Body of pancreas (tissue), 4 donors: Measurements from ENCODE around the gene C9orf43. TPM values are rescaled to one million over a fixed set of nuclear protein-coding genes. Genes with fewer than 3 reads are reported as not detected.

Experiments used
- ATAC-seq: fragments of 150-250 bp; one replicate; pipeline ENCODE4 v1.9.1; 2016
- DNase-seq, 4 donors: peaks; one replicate each; pipeline ENCODE4 v3.0.0-alpha.2; 2019
- H3K27ac ChIP-seq, 4 donors: fragments of 200-600 bp; sonication (generic); 1 replicate in 3 of 4; 2 replicates in 1 of 4; pipeline versions ENCODE4 v1.5.1 to v1.6.1; 2016 to 2019; ENCODE audit warnings: mild to moderate bottlenecking in 1 of 4, mixed read lengths in 1 of 4, moderate library complexity in 1 of 4
- H3K27me3 ChIP-seq, 2 donors: fragments of 200-600 bp; sonication (generic); one replicate each; pipeline ENCODE4 v1.6.0; 2016; ENCODE audit warnings: mild to moderate bottlenecking in 1 of 2
- H3K36me3 ChIP-seq, 2 donors: fragments of 200-600 bp; sonication (generic); replicated peaks in 1 of 2; 2 replicates each; pipeline ENCODE4 v1.5.1; 2016; ENCODE audit warnings: low read depth in 2 of 2; ENCODE audit not compliant: insufficient read depth in 1 of 2
- H3K4me1 ChIP-seq: fragments of 200-600 bp; sonication (generic); one replicate; pipeline ENCODE4 v1.6.0; 2016
- H3K4me3 ChIP-seq, 2 donors: fragments of 200-600 bp; sonication (generic); 1 replicate in 1 of 2; 2 replicates in 1 of 2; pipeline ENCODE4 v1.5.1; 2016 to 2019
- H3K9me3 ChIP-seq, 3 donors: fragments of 200-600 bp; sonication (generic); 1 replicate in 2 of 3; 2 replicates in 1 of 3; pipeline ENCODE4 v1.5.1; 2016
- CTCF ChIP-seq, 7 experiments: fragments of 450-650 bp in 4 of 7; fragments of 200-600 bp in 3 of 7; sonication (generic) in 3 of 7; IDR thresholded peaks; one replicate each; pipeline ENCODE4 v1.5.1; 2016 to 2019; ENCODE audit warnings: antibody characterized with exemption in 7 of 7
- POLR2A ChIP-seq, 3 donors: fragments of 450-650 bp; IDR thresholded peaks; one replicate each; pipeline ENCODE4 v1.6.1; 2016; ENCODE audit warnings: antibody characterized with exemption in 3 of 3, mild to moderate bottlenecking in 2 of 3
- WGBS, 2 donors: methylation state at CpG; one replicate each; pipeline ENCODE4 v1.1.5; 2017; 5-methylcytosine and 5-hydroxymethylcytosine counted together
- intact Hi-C: fragments of 100-400 bp; cut with DNase I; formaldehyde crosslinking; loops from one replicate; pipeline ENCODE4 v1.15.1; 2023
- total RNA-seq, 2 donors: library from RNA; depleted of rRNA; stranded (reverse); fragments of >200 nt; gene quantifications; one replicate each; pipeline ENCODE4 v1.1.0, GENCODE V29; 2016

Gene C9orf43
- total RNA-seq, 2 donors from 2014 or later, result 1.6 TPM; not detected in 1

- Histone ChIP-seq H3K4me1 (peaks cover 56% of the 10 kb centered on the region), H3K36me3 (peaks cover 0 to 15% of the 10 kb centered on the region in 2 donors), H3K9me3 (no peaks in the 10 kb centered on the region), H3K27ac (peak overlapping the region; percentile 68 to 87 (median 75)), H3K27me3 (no peaks in the 10 kb centered on the region), H3K4me3 (no peak overlapping the region)
- 80 to 85% methylated on average over 9 to 11 of the region's 11 CpGs for WGBS, 2 donors
- intact Hi-C loops, result no loop called here
- no peak for DNase-seq
- no peak for ATAC-seq
- TF ChIP-seq POLR2A (IDR thresholded peaks at IDR 0.05) (no peak), CTCF (IDR thresholded peaks at IDR 0.05) (no peak)
Measured at GRCh38 chr9:113389451-113389850, 21.1 kb upstream of the C9orf43 start.

DNA sequence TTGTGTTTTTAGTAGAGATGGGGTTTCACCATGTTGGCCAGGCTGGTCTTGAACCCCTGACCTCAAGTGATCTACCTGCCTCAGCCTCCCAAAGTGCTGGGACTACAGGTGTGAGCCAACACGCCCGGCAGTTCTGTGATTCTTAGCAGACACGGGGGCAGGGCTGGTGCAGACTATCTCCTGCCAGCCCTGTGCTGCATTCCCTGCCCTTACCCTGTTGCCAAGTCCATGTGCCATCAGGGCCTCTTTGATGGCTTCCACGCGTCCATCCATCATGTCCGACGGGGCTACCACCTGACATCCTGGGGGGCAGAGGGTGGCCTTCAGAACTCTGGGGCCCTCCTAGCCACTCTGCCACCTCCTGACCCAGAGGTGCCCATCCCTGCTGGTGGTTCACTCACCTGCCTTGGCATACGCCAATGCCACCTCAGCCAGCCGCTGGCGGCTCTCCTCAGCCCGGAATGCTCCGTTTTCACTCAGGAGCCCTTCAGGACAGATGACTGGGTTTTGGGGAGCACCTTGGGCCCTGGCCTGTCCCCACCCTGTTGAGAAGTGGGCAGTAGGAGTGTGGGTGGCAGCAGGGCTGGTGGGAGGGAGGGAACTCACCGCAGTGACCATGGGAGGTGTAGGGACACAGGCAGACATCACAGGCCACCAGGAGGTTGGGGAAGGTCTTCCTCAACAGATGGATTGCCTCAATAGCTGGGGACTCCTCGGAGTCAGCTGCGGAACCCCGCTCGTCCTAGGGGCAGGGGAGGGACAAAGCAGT, 20.2 kb upstream of the C9orf43 start:
- Histone ChIP-seq H3K27ac (peak overlapping the region in 3 of 4 donors; percentile 5 to 81 (median 69)), H3K9me3 (no peaks in the 10 kb centered on the region), H3K36me3 (peaks cover 0 to 15% of the 10 kb centered on the region in 2 donors), H3K4me1 (peaks cover 64% of the 10 kb centered on the region), H3K4me3 (no peak overlapping the region), H3K27me3 (no peaks in the 10 kb centered on the region)
- intact Hi-C loops, result no loop called here
- WGBS, 2 donors, result 89 to 95% methylated on average over 6 to 17 of the region's 17 CpGs
- ATAC-seq (no peak), DNase-seq (no peak)
- no peak for TF ChIP-seq CTCF (IDR thresholded peaks at IDR 0.05)
- TF ChIP-seq POLR2A (IDR thresholded peaks at IDR 0.05), result no peak

GRCh38 chr9:113391917-113392316, 18.6 kb upstream of the C9orf43 start:
- Histone ChIP-seq H3K9me3 (no peaks in the 10 kb centered on the region), H3K4me1 (peaks cover 61% of the 10 kb centered on the region), H3K27ac (no peak overlapping the region), H3K4me3 (no peak overlapping the region), H3K27me3 (no peaks in the 10 kb centered on the region), H3K36me3 (peaks cover 0 to 15% of the 10 kb centered on the region in 2 donors)
- ATAC-seq (no peak), DNase-seq (no peak)
- TF ChIP-seq CTCF (IDR thresholded peaks at IDR 0.05) (no peak), POLR2A (IDR thresholded peaks at IDR 0.05) (no peak)
- intact Hi-C loops, result no loop called here
- 91 to 96% methylated on average over 7 of the region's 7 CpGs for WGBS, 2 donors

- Histone ChIP-seq H3K27ac (no peak overlapping the region), H3K9me3 (no peaks in the 10 kb centered on the region), H3K4me1 (peaks cover 61% of the 10 kb centered on the region), H3K4me3 (no peak overlapping the region), H3K27me3 (no peaks in the 10 kb centered on the region), H3K36me3 (peaks cover 0 to 15% of the 10 kb centered on the region in 2 donors)
- DNase-seq (peak in 1 of 4 donors; percentile 12), ATAC-seq (no peak)
- 87 to 94% methylated on average over 7 of the region's 7 CpGs for whole genome bisulfite sequencing, 2 donors
- intact Hi-C loops, result no loop called here
- TF ChIP-seq POLR2A (IDR thresholded peaks at IDR 0.05), result no peak
Measured at GRCh38 chr9:113393281-113393680, 17.3 kb upstream of the C9orf43 start.

DNA sequence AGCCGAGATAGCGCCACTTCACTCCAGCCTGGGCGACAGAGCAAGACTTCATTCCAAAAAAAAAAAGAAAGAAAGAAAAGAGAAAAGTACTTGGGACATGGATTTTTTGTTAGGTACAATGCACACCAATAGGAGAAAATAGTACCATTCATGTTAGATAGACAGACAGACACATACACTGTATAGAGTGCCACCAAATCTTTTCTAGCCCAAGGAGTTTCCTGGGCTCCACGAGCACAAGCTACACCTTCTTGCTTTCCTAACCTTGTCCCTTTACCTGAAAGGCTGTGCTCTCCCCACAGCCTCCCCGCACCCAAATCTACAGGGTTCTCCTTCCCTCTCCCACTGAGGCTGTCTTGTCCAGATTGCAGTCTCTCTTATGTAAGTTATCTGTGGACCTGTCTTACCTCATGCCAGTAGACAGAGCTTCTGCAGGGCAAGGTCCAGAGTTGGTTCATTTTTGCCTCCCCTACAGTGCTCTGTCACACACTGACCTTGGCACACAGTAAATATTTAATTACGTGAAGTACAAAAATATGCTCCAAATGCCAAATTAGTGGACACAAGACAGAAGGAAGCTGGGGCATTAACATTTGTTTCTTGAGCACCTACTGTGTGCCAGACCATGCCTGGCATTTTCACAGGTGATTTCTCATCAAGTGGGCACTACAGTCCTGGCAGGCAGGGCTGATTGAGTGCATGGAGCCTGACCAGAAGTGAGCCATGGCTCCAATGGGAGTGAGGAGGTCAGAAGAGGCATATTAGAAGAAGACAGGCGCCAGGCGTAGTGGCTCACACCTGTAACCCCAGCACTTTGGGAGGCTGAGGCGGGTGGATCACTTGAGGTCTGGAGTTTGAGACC, 15.3 kb upstream of the C9orf43 start:
- intact Hi-C loops, result no loop called here
- Histone ChIP-seq H3K36me3 (peaks cover 0 to 15% of the 10 kb centered on the region in 2 donors), H3K27me3 (no peaks in the 10 kb centered on the region), H3K9me3 (no peaks in the 10 kb centered on the region), H3K27ac (peak overlapping the region in 3 of 4 donors; percentile 31 to 71 (median 62)), H3K4me3 (no peak overlapping the region), H3K4me1 (peaks cover 61% of the 10 kb centered on the region)
- peak in 1 of 4 donors; percentile 9 for DNase-seq
- ATAC-seq, result peak; percentile 18
- WGBS, 2 donors, result 77 to 80% methylated on average over 9 of the region's 9 CpGs
- TF ChIP-seq POLR2A (IDR thresholded peaks at IDR 0.05) (no peak), CTCF (IDR thresholded peaks at IDR 0.05) (no peak)
